ENCODE data around the gene UPK1A. TPM values are rescaled to one million over a fixed set of nuclear protein-coding genes. Genes with fewer than 3 reads are reported as not detected.
A peak's percentile ranks its signal among the peaks of the same experiment; 100 is the strongest.

Gene UPK1A
- total and polyA plus RNA-seq, 10 of the 15 experiments (the other 5 are each of a cell fraction or from before 2014, with no cell fraction given), result 0.15 to 1.9 (median 0.26) TPM; not detected in 7

DNA sequence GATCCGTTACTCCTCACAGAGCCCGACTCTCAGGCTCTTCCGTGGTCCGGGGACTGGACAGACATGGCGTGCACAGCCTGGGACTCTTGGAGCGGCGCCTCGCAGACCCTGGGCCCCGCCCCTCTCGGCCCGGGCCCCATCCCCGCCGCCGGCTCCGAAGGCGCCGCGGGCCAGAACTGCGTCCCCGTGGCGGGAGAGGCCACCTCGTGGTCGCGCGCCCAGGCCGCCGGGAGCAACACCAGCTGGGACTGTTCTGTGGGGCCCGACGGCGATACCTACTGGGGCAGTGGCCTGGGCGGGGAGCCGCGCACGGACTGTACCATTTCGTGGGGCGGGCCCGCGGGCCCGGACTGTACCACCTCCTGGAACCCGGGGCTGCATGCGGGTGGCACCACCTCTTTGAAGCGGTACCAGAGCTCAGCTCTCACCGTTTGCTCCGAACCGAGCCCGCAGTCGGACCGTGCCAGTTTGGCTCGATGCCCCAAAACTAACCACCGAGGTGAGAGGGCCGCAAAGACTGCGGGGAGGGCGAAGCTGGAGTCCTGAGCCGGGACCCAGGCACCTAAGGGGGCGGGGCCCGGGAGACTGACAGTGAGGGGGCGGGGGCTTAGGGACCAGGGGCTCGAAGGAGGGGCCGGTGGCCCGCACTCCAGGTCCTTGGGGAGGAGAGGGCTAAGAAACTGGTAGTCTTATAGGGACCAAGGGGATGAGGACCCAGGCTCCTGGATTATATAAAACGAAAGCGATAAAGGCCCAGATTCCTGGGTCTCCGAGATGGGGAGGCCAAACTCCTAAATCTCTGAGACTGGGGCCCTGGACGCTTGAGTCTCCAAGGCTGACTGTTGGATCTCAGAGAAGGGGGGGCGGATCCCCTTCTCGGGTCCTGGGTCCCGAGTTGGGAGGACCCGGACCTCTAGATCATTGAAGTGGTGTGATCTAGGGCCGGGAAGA, 22.8 kb upstream of the UPK1A start:
- SMC1A ChIA-PET (ENCODE audit: uncharacterized antibody, unreplicated experiment), result interaction anchor here (0.6 to 1.9 kb wide), 4 partner anchors 32 to 430 kb away, joined by 3 to 10 read pairs (median 6); partner anchors contain the start of gene HAUS5
- Histone ChIP-seq H4K20me1 (ENCODE audit: control insufficient read depth, insufficient read depth) (no peaks in the 10 kb centered on the region), H3K79me2 (ENCODE audit: control insufficient read depth, insufficient read depth, low read length) (peaks cover 4% of the 10 kb centered on the region), H2AFZ (ENCODE audit: control insufficient read depth, low read depth, low read length) (peak overlapping the region; percentile 100), H3K9ac (ENCODE audit: control insufficient read depth, insufficient read depth, low read length) (peak overlapping the region; percentile 80), H3K4me2 (ENCODE audit: control insufficient read depth, insufficient read depth) (peak overlapping the region; percentile 100), H3K27ac (ENCODE audit: control insufficient read depth, insufficient read depth) (peak overlapping the region; percentile 84), H3K9me3 (replicated peaks; ENCODE audit: control insufficient read depth, insufficient read depth, low read length) (no peaks in the 10 kb centered on the region), H3K4me1 (ENCODE audit: control insufficient read depth, insufficient read depth, low read length) (peaks cover 27% of the 10 kb centered on the region), H3K4me3 (peak overlapping the region; percentile 75), H3K36me3 (ENCODE audit: control insufficient read depth in 2 of 2, insufficient read depth in 2 of 2, low read length in 1 of 2) (no peaks in the 10 kb centered on the region), H3K27me3 (replicated peaks in 1 of 2; ENCODE audit: control insufficient read depth in 2 of 2, insufficient read depth in 2 of 2, low read length in 1 of 2) (no peaks in the 10 kb centered on the region)
- in situ Hi-C loops (cut with MboI), result no loop called here
- CTCF ChIA-PET, result interaction anchor here (0.7 to 2.3 kb wide), 7 partner anchors 33 to 484 kb away, joined by 3 to 8 read pairs (median 3); partner anchors contain the start of gene PSENEN
- no TSS peak for BruUV-seq (replicated peaks)
- DNase-seq (ENCODE audit: low read depth, low spot score), result peak; percentile 59
- intact Hi-C loops (cut with micrococcal nuclease; ENCODE audit: unreplicated experiment), result no loop called here
- peak; percentile 74 for ATAC-seq
- POLR2A ChIA-PET, result interaction anchor here (1.0 to 3.5 kb wide), 10 partner anchors 12 to 310 kb away, joined by 3 to 30 read pairs (median 5); partner anchors contain the start of genes HAUS5, LIN37 and RBM42
- FAIRE-seq, result no peak
- WGBS (ENCODE audit: insufficient coverage, insufficient replicate concordance, low lambda C conversion rate, missing lambda C conversion rate), result under 1% methylated on average over 41 of the region's 69 CpGs
- RAD21 ChIA-PET (ENCODE audit: unreplicated experiment), result interaction anchor here (0.8 to 1.3 kb wide), 4 partner anchors 53 to 472 kb away, joined by 3 to 4 read pairs (median 4); partner anchors contain the start of genes POLR2I and TBCB
- TF ChIP-seq TCF3 (IDR thresholded peaks at IDR 0.05; ENCODE audit: borderline replicate concordance, insufficient read depth, low read depth, low read length) (peak; percentile 80), ETV6 (conservative IDR thresholded peaks at IDR 0.05 in 1 of 2, IDR thresholded peaks at IDR 0.05 in 1 of 2; ENCODE audit: borderline replicate concordance in 1 of 2, low read depth in 1 of 2) (no peak), HDAC6 (IDR thresholded peaks at IDR 0.05; ENCODE audit: unreplicated experiment) (no peak), ATF7 (IDR thresholded peaks at IDR 0.05; ENCODE audit: low read depth) (peak; percentile 99), EGR1 (IDR thresholded peaks at IDR 0.05; ENCODE audit: borderline replicate concordance in 1 of 2, low read depth in 2 of 2, low read length in 2 of 2) (peak in 1 of 2 experiments; percentile 46; a peak in 1 of 3 replicates), RB1 (IDR thresholded peaks at IDR 0.05; ENCODE audit: borderline replicate concordance) (peak; percentile 93; the same call in 1 of the 2 replicates), SREBF1 (IDR thresholded peaks at IDR 0.05; ENCODE audit: low read length) (peak; percentile 97), NRF1 (conservative IDR thresholded peaks at IDR 0.05; ENCODE audit: low read depth, low read length) (no peak), NR2F1 (conservative IDR thresholded peaks at IDR 0.05) (peak; percentile 47), SIN3A (IDR thresholded peaks at IDR 0.05; ENCODE audit: low read depth, low read length) (no peak; the same call in 1 of the 2 replicates), RBBP5 (conservative IDR thresholded peaks at IDR 0.05) (no peak), SMARCA5 (IDR thresholded peaks at IDR 0.05) (peak; percentile 61; the same call in 1 of the 2 replicates), GATAD2B (conservative IDR thresholded peaks at IDR 0.05; ENCODE audit: low read depth) (peak; percentile 86; the same call in 1 of the 2 replicates)
- TF ChIP-seq, protein P1, sequence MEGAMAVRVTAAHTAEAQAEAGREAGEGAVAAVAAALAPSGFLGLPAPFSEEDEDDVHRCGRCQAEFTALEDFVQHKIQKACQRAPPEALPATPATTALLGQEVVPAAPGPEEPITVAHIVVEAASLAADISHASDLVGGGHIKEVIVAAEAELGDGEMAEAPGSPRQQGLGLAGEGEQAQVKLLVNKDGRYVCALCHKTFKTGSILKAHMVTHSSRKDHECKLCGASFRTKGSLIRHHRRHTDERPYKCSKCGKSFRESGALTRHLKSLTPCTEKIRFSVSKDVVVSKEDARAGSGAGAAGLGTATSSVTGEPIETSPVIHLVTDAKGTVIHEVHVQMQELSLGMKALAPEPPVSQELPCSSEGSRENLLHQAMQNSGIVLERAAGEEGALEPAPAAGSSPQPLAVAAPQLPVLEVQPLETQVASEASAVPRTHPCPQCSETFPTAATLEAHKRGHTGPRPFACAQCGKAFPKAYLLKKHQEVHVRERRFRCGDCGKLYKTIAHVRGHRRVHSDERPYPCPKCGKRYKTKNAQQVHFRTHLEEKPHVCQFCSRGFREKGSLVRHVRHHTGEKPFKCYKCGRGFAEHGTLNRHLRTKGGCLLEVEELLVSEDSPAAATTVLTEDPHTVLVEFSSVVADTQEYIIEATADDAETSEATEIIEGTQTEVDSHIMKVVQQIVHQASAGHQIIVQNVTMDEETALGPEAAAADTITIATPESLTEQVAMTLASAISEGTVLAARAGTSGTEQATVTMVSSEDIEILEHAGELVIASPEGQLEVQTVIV (IDR thresholded peaks at IDR 0.05; ENCODE audit: borderline replicate concordance, partially characterized antibody), result peak; percentile 60
- TF ChIP-seq, protein P2, sequence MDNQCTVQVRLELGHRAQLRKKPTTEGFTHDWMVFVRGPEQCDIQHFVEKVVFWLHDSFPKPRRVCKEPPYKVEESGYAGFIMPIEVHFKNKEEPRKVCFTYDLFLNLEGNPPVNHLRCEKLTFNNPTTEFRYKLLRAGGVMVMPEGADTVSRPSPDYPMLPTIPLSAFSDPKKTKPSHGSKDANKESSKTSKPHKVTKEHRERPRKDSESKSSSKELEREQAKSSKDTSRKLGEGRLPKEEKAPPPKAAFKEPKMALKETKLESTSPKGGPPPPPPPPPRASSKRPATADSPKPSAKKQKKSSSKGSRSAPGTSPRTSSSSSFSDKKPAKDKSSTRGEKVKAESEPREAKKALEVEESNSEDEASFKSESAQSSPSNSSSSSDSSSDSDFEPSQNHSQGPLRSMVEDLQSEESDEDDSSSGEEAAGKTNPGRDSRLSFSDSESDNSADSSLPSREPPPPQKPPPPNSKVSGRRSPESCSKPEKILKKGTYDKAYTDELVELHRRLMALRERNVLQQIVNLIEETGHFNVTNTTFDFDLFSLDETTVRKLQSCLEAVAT (IDR thresholded peaks at IDR 0.05), result peak; percentile 74
- TF ChIP-seq, protein P3, sequence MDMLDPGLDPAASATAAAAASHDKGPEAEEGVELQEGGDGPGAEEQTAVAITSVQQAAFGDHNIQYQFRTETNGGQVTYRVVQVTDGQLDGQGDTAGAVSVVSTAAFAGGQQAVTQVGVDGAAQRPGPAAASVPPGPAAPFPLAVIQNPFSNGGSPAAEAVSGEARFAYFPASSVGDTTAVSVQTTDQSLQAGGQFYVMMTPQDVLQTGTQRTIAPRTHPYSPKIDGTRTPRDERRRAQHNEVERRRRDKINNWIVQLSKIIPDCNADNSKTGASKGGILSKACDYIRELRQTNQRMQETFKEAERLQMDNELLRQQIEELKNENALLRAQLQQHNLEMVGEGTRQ (IDR thresholded peaks at IDR 0.05; ENCODE audit: borderline replicate concordance, low read depth, low read length), result no peak
